Measurements from ENCODE around the gene KCNN3.

- TF ChIP-seq CTCF (conservative IDR thresholded peaks at IDR 0.05; ENCODE audit: low read depth, low read length) (no peak), EZH2 (IDR thresholded peaks at IDR 0.05; ENCODE audit: borderline replicate concordance, low read depth, low read length, poor library complexity, severe bottlenecking) (no peak)
Observed at GRCh38 chr1:154829062-154829461, 41.0 kb downstream of the KCNN3 start.
